H9 (cell line): ENCODE results near the gene NOCT. TPM values are rescaled to one million over a fixed set of nuclear protein-coding genes. Genes with fewer than 3 reads are reported as not detected.

ENCODE experiments used
- DNase-seq: peaks from one replicate; pipeline ENCODE4 v3.0.0-alpha.2; 2017
- H2AFZ ChIP-seq: one replicate; pipeline ENCODE4 v1.6.1; 2013; ENCODE audit warnings: mild to moderate bottlenecking, low read length, control low read depth, moderate library complexity
- H2AK5ac ChIP-seq: 2 replicates; pipeline ENCODE4 v1.6.1; 2013; ENCODE audit warnings: low read length, control low read depth, mixed read lengths; ENCODE audit not compliant: insufficient read length
- H2BK120ac ChIP-seq: one replicate; pipeline ENCODE4 v1.6.1; 2013; ENCODE audit warnings: low read depth, mild to moderate bottlenecking, low read length, control low read depth, inconsistent platforms; ENCODE audit not compliant: poor library complexity, severe bottlenecking
- H2BK12ac ChIP-seq: 2 replicates; pipeline ENCODE4 v1.6.1; 2013; ENCODE audit warnings: low read length, control low read depth, mixed read lengths, low read depth; ENCODE audit not compliant: insufficient read length
- H2BK15ac ChIP-seq: 2 replicates; pipeline ENCODE4 v1.6.1; 2013; ENCODE audit warnings: low read depth, low read length, control low read depth
- H2BK20ac ChIP-seq: one replicate; pipeline ENCODE4 v1.6.1; 2013; ENCODE audit warnings: low read depth, mild to moderate bottlenecking, low read length, control low read depth, inconsistent platforms; ENCODE audit not compliant: poor library complexity, severe bottlenecking
- H2BK5ac ChIP-seq: 2 replicates; pipeline ENCODE4 v1.6.1; 2013; ENCODE audit warnings: low read length, control low read depth, mixed read lengths; ENCODE audit not compliant: insufficient read length
- H3K14ac ChIP-seq: 2 replicates; pipeline ENCODE4 v1.6.1; 2013; ENCODE audit warnings: low read length, control low read depth; ENCODE audit not compliant: insufficient read depth
- H3K18ac ChIP-seq: 2 replicates; pipeline ENCODE4 v1.6.1; 2013; ENCODE audit warnings: low read depth, mild to moderate bottlenecking, mixed read lengths, low read length, control low read depth; ENCODE audit not compliant: insufficient read length
- H3K23ac ChIP-seq: 2 replicates; pipeline ENCODE4 v1.6.1; 2013; ENCODE audit warnings: low read length, control low read depth, mixed read lengths, low read depth; ENCODE audit not compliant: insufficient read length
- H3K23me2 ChIP-seq: 2 replicates; pipeline ENCODE4 v1.6.1; 2013; ENCODE audit warnings: low read depth, mild to moderate bottlenecking, mixed read lengths, low read length, control low read depth; ENCODE audit not compliant: insufficient read length, poor library complexity, severe bottlenecking
- H3K27ac ChIP-seq: 2 replicates; pipeline ENCODE4 v1.5.1; 2013; ENCODE audit warnings: low read length, control low read depth, mixed read lengths, low read depth; ENCODE audit not compliant: insufficient read length
- H3K27me3 ChIP-seq: 2 replicates; pipeline ENCODE4 v1.6.1; 2013; ENCODE audit warnings: low read length, control low read depth, inconsistent platforms; ENCODE audit not compliant: insufficient read depth
- H3K4ac ChIP-seq: 2 replicates; pipeline ENCODE4 v1.6.1; 2013; ENCODE audit warnings: low read depth, mild to moderate bottlenecking, control low read depth, inconsistent platforms, low read length, moderate library complexity
- H3K4me1 ChIP-seq: 2 replicates; pipeline ENCODE4 v1.6.1; 2013; ENCODE audit warnings: low read length, control low read depth, inconsistent platforms; ENCODE audit not compliant: insufficient read depth
- H3K4me2 ChIP-seq: 2 replicates; pipeline ENCODE4 v1.6.1; 2013; ENCODE audit warnings: low read length, control low read depth, mixed read lengths; ENCODE audit not compliant: insufficient read length, insufficient read depth
- H3K56ac ChIP-seq: 2 replicates; pipeline ENCODE4 v1.6.1; 2013; ENCODE audit warnings: low read depth, mild to moderate bottlenecking, mixed read lengths, low read length, control low read depth; ENCODE audit not compliant: insufficient read length
- H3K79me1 ChIP-seq: 2 replicates; pipeline ENCODE4 v1.6.1; 2013; ENCODE audit warnings: low read depth, mild to moderate bottlenecking, moderate library complexity, low read length, control low read depth, inconsistent platforms; ENCODE audit not compliant: insufficient read depth, poor library complexity, severe bottlenecking
- H3K79me2 ChIP-seq: 2 replicates; pipeline ENCODE4 v1.6.1; 2013; ENCODE audit warnings: low read length, control low read depth, inconsistent platforms; ENCODE audit not compliant: insufficient read depth
- H3K9ac ChIP-seq: 2 replicates; pipeline ENCODE4 v1.6.1; 2013; ENCODE audit warnings: low read length, control low read depth, mixed read lengths; ENCODE audit not compliant: insufficient read length; ENCODE audit errors: extremely low read depth
- H3K9me3 ChIP-seq: one replicate; pipeline ENCODE4 v1.6.1; 2013; ENCODE audit warnings: low read depth, low read length, inconsistent platforms; ENCODE audit not compliant: control insufficient read depth
- H3T11ph ChIP-seq: one replicate; pipeline ENCODE4 v1.6.1; 2013; ENCODE audit warnings: mild to moderate bottlenecking, low read length, control low read depth, inconsistent platforms
- H4K20me1 ChIP-seq: one replicate; pipeline ENCODE4 v1.6.1; 2013; ENCODE audit not compliant: control insufficient read depth, insufficient read length, insufficient read depth
- H4K5ac ChIP-seq: 2 replicates; pipeline ENCODE4 v1.6.1; 2013; ENCODE audit warnings: low read depth, mild to moderate bottlenecking, mixed read lengths, low read length, control low read depth; ENCODE audit not compliant: insufficient read length
- H4K8ac ChIP-seq: replicated peaks from 2 replicates; pipeline ENCODE4 v1.6.1; 2013; ENCODE audit warnings: low read length, control low read depth, mixed read lengths, low read depth; ENCODE audit not compliant: insufficient read length
- H4K91ac ChIP-seq: 2 replicates; pipeline ENCODE4 v1.6.1; 2013; ENCODE audit warnings: low read depth, mild to moderate bottlenecking, moderate library complexity, mixed read lengths, low read length, control low read depth; ENCODE audit not compliant: insufficient read length
- H3K27ac Mint-ChIP-seq, 3 experiments: 2 replicates in 2 of 3; 3 replicates in 1 of 3; pipeline ENCODE4 v1.8.0; 2020 to 2021; ENCODE audit warnings: mixed read lengths in 3 of 3, mild to moderate bottlenecking in 1 of 3, moderate library complexity in 1 of 3
- H3K27me3 Mint-ChIP-seq: 2 replicates; pipeline ENCODE4 v1.8.0; 2021; ENCODE audit warnings: low read depth, mild to moderate bottlenecking, moderate library complexity, mixed read lengths
- H3K36me3 Mint-ChIP-seq, 3 experiments: 2 replicates in 2 of 3; 3 replicates in 1 of 3; pipeline ENCODE4 v1.8.0; 2020 to 2021; ENCODE audit warnings: low read depth in 3 of 3, mixed read lengths in 3 of 3; ENCODE audit not compliant: insufficient read depth in 1 of 3
- H3K4me1 Mint-ChIP-seq, 2 experiments: 2 replicates each; pipeline ENCODE4 v1.8.0; 2020; ENCODE audit warnings: mixed read lengths in 2 of 2
- H3K4me3 Mint-ChIP-seq, 2 experiments: 2 replicates in 1 of 2; 3 replicates in 1 of 2; pipeline ENCODE4 v1.8.0; 2020 to 2021; ENCODE audit warnings: mild to moderate bottlenecking in 2 of 2, mixed read lengths in 2 of 2, moderate library complexity in 1 of 2
- H3K9me3 Mint-ChIP-seq, 2 experiments: 2 replicates in 1 of 2; 3 replicates in 1 of 2; pipeline ENCODE4 v1.8.0; 2020; ENCODE audit warnings: mild to moderate bottlenecking in 2 of 2, mixed read lengths in 2 of 2, moderate library complexity in 1 of 2
- CTCF ChIP-seq: fragments of 200-600 bp; sonication (generic); conservative IDR thresholded peaks from 3 replicates; pipeline ENCODE4 v1.8.0; 2021; ENCODE audit warnings: antibody characterized with exemption, mild to moderate bottlenecking
- WGBS: extraction: QIAGEN DNeasy Blood & Tissue Kit; methylation state at CpG from one replicate; pipeline ENCODE4 v1.1.7; 2013; ENCODE audit warnings: missing lambda C conversion rate, low lambda C conversion rate, mixed read lengths; ENCODE audit not compliant: insufficient read length; ENCODE audit errors: extremely low coverage; 5-methylcytosine and 5-hydroxymethylcytosine counted together
- total RNA-seq: library from RNA; stranded (reverse); gene quantifications from 2 replicates; pipeline ENCODE4 v1.2.1, GENCODE V29; 2021

The NOCT gene
- total RNA-seq, 1 experiment from 2014 or later, result 37.3 TPM

DNA sequence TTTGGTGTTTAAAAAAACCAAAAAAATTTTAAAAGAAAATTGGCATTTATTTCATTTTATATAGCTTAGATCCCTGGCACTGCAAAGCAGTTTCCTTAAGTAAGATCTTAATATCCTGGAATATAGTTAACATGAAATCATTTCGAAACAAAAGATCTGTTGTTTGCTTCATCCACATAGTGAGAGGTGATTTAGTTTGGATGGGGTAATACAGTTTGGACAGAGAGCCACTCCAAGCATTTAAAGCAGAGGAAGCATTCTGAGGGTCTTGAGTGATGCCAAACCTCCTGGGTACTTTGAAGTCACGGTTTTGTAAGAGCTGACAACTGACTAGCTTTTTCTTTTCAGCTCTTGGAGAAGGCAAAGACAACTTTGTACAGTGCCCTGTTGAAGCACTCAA, 28.7 kb downstream of the NOCT start:
- Histone ChIP-seq H3K27ac (no peak overlapping the region), H3K18ac (no peak overlapping the region), H3K4me1 (no peaks in the 10 kb centered on the region), H4K8ac (no peak overlapping the region), H4K91ac (no peak overlapping the region), H3K27me3 (no peaks in the 10 kb centered on the region), H3K9me3 (no peaks in the 10 kb centered on the region), H2AFZ (no peak overlapping the region), H3K23ac (no peak overlapping the region), H3K79me2 (peaks cover 9% of the 10 kb centered on the region; the same call in 1 of the 2 replicates), H4K20me1 (no peaks in the 10 kb centered on the region), H3K23me2 (no peaks in the 10 kb centered on the region), H3K4me2 (no peak overlapping the region), H2BK5ac (no peak overlapping the region), H2AK5ac (no peak overlapping the region), H3K14ac (no peak overlapping the region), H3K79me1 (peaks cover 3% of the 10 kb centered on the region), H3T11ph (no peak overlapping the region), H3K4ac (no peak overlapping the region), H2BK20ac (no peak overlapping the region), H3K9ac (no peak overlapping the region), H2BK120ac (no peak overlapping the region), H4K5ac (no peak overlapping the region), H3K56ac (no peak overlapping the region), H2BK15ac (no peak overlapping the region), H2BK12ac (no peak overlapping the region)
- no peak for TF ChIP-seq CTCF
- WGBS, result no CpG with 5 or more reads among the region's 2 CpGs
- peaks cover 25 to 64% (median 47%) of the 10 kb centered on the region in 3 experiments for H3K36me3 Mint-ChIP-seq
- no peaks in the 10 kb centered on the region for H3K27me3 Mint-ChIP-seq
- no peak overlapping the region for H3K4me3 Mint-ChIP-seq
- DNase-seq, result no peak
- H3K4me1 Mint-ChIP-seq, result peaks cover 6 to 8% of the 10 kb centered on the region in 2 experiments; a peak in 2 of 4 replicates
- no peak overlapping the region for H3K27ac Mint-ChIP-seq
- no peaks in the 10 kb centered on the region for H3K9me3 Mint-ChIP-seq
